Measurements from ENCODE around the gene LRBA.

Gene LRBA

DNA sequence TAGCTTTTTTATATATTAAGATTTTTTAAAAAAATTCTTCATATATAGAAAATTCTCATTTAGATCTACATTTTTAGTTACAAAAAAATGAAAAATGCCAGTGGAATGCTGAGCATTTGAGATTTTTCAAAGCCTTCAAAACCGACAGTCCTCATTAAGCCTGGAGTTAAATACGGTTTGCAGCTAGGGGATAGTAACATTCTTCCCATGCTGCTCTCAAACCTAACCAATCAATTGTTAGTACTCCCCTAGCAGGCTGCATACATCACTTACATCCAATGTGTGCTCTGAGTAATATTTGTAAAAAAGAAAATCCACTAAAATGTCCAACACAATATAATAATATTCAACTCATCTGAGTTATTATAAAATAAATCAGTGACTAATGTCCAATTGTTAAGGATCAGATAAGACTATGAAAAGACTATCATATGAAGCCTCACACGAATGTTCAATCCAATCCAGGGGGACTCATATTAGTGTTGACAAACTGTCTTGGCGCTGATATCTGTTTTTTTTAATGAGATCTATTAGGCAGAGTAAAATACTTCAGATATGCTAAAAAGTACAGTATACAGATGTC is 660.8 kb downstream of the LRBA start:
- DNase-seq: no peak

- no peak for DNase-seq
These were observed 667.0 kb downstream of the LRBA start for GRCh38 chr4:150348079-150348478.

DNA sequence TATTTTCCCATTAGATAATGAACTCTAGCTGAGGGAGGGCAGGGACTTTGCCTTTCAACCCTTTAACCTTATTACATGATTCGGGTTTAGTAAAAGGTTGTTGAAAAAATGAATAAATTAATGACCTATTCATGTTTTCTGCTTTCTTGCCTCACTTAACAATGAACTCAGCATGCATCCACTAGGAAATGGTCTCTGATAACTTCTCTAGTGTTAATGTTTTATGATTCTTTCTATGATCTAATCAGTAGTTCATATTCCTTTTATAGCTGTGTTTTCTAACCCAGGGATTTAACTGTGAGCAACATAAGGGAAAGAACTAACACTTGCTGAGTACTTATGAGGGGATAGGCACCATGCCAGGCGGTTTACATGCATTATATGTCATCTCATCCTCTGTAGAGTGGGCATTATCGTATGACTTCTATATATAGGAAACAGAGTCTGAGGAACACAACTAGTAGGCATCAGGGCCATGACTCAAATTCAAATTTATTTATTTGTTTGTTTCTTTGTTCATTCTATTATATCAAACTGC is 669.8 kb downstream of the LRBA start:
- no peak for DNase-seq

- DNase-seq: no peak
These were observed 671.3 kb downstream of the LRBA start for GRCh38 chr4:150343796-150344195.

DNA sequence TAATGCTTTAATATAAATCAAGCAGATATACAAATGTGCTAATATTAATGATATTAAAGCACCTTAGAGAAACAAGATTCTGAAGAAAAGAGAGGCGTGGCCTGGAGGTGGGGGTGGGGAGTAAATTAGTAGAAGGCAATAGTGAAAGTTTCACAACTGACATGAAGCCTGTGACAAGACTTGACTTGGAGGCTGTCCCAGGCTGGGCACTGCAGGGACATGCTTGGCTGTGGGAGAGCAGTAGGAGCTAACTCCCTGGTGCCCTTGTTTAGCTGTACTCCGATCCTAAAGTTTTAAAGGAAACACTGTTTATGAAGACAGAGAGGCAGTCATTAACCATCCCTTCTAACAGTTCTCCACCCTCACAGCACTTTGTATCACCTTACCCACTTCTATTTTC is 672.1 kb downstream of the LRBA start:
- no peak for DNase-seq

DNA sequence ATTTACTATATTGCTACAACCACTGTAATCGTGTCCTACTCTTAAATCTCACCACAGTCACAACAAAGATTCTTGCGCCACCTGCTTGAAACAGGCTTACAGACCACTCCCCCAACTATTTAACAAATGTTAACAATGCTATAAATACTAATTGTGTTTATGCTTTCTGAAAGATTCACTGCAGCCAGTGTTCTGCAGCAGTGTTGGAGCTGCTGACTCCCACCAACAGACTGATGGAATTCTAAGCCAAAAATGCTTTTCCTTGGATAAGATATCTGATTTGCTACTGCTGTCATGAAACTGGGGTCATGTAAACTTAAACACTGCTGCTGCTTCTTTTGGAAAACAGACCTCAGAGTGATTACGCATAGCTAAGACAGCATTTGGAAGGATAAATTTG is 677.4 kb downstream of the LRBA start:
- DNase-seq: no peak

- no peak for DNase-seq
These were observed 678.2 kb downstream of the LRBA start for GRCh38 chr4:150336676-150337412.

- DNase-seq: no peak
These were observed 682.1 kb downstream of the LRBA start for GRCh38 chr4:150332961-150333360.

GRCh38 chr4:150332086-150332485 is 683.0 kb downstream of the LRBA start:
- DNase-seq: no peak

- no peak for DNase-seq
These were observed 685.7 kb downstream of the LRBA start for GRCh38 chr4:150329373-150329772.

DNA sequence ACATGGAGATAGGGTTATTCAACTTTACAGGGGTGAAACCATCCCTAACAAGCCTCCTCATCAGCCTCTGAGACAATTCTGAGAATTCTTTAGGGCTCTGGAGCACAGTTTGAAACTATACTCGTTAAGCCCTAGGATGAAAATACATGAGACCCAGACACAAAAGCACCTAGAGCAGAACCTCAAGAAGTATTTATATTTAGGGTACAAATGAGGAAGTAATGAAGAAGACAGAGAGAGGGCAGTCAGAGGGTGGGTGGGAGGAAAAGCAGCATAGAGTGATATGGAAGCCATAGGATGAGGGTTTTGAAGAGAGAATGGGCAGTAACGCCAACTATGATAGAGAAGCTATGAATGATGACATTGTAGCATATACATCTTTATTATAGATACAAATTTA is 686.6 kb downstream of the LRBA start:
- no peak for DNase-seq

GRCh38 chr4:150327262-150327780 is 687.8 kb downstream of the LRBA start:
- no peak for DNase-seq

GRCh38 chr4:150325872-150326271 is 689.2 kb downstream of the LRBA start:
- no peak for DNase-seq

- DNase-seq: no peak
These were observed 691.4 kb downstream of the LRBA start for GRCh38 chr4:150323406-150324325.

- no peak for DNase-seq
These were observed 692.4 kb downstream of the LRBA start for GRCh38 chr4:150322646-150323045.

GRCh38 chr4:150321113-150321512 is 694.0 kb downstream of the LRBA start:
- no peak for DNase-seq

DNA sequence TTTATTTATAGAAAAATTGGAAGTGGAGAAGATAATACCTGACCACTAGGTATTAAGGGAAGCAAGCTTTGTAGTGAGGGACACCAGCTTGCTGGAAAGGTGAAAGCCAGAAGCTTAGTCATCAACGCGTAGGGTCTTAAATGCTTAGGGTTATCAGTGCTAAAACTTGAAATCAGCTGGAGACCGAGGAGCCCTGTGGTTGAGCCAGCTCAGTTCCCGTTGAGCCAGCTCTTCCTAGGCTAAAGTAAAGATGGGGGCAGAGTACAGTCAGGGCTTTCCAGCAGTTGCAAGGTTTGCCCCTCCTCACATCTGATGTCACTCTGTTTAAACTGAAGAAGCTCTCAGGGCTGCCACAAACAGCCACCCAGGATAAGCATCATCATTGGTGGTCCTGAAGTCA is 696.1 kb downstream of the LRBA start:
- DNase-seq: no peak

DNA sequence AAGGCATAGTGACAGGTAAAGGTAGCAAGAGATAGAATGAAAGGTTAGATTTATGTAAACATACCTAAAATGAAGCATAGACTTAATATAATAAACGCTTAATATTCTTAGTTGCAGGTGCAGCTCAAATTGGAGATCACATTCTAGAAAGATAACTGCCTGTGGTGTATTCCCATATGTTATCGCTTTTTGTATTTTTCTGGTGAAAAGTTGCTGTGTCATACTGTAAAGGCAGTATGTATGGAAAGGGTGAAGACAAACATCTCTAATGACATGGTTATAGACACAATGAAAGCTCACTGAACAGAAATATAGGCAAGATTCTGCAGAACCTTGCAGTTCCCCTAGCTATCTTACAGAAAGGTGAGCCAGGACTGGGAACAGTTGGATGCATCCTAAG is 696.6 kb downstream of the LRBA start:
- no peak for DNase-seq

GRCh38 chr4:150316332-150317205 is 698.5 kb downstream of the LRBA start:
- no peak for DNase-seq

- DNase-seq: no peak
These were observed 699.4 kb downstream of the LRBA start for GRCh38 chr4:150315691-150316090.

- DNase-seq: no peak
These were observed 699.9 kb downstream of the LRBA start for GRCh38 chr4:150315175-150315574.

- no peak for DNase-seq
These were observed 701.1 kb downstream of the LRBA start for GRCh38 chr4:150314031-150314430.

Data from NCI-H187 (cell line).